ENCODE measurements around the gene PTDSS2.

PTDSS2 gene

DNA sequence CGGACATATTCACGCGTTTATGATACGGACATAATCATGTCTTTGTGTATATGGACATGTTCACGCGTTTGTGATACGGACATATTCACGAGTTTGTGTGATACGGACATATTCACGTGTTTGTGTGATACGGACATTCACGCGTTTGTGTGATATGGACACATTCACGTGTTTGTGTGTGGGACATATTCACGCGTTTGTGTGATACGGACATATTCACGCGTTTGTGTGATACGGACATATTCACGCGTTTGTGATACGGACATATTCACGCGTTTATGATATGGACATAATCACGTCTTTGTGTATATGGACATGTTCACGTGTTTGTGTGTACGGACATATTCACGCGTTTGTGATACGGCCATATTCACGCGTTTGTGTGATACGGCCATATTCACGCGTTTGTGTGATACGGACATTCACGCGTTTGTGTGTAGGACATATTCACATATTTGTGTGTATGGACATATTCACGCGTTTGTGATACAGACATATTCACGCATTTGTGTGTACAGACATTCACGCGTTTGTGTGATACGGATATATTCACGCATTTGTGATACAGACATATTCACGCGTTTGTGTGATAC, 24.9 kb downstream of the PTDSS2 start:
- in situ Hi-C loops (cut with MboI; ENCODE audit: low pct_unique_long_range_greater_than_20kb, low sequenced_read_pairs, unreplicated experiment), result no loop called here
- TF ChIP-seq, protein P1, sequence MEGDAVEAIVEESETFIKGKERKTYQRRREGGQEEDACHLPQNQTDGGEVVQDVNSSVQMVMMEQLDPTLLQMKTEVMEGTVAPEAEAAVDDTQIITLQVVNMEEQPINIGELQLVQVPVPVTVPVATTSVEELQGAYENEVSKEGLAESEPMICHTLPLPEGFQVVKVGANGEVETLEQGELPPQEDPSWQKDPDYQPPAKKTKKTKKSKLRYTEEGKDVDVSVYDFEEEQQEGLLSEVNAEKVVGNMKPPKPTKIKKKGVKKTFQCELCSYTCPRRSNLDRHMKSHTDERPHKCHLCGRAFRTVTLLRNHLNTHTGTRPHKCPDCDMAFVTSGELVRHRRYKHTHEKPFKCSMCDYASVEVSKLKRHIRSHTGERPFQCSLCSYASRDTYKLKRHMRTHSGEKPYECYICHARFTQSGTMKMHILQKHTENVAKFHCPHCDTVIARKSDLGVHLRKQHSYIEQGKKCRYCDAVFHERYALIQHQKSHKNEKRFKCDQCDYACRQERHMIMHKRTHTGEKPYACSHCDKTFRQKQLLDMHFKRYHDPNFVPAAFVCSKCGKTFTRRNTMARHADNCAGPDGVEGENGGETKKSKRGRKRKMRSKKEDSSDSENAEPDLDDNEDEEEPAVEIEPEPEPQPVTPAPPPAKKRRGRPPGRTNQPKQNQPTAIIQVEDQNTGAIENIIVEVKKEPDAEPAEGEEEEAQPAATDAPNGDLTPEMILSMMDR (IDR thresholded peaks at IDR 0.05; ENCODE audit: extremely low read depth, insufficient read depth, missing control alignments), result no peak
- DNase-seq (ENCODE audit: low spot score), result no peak

DNA sequence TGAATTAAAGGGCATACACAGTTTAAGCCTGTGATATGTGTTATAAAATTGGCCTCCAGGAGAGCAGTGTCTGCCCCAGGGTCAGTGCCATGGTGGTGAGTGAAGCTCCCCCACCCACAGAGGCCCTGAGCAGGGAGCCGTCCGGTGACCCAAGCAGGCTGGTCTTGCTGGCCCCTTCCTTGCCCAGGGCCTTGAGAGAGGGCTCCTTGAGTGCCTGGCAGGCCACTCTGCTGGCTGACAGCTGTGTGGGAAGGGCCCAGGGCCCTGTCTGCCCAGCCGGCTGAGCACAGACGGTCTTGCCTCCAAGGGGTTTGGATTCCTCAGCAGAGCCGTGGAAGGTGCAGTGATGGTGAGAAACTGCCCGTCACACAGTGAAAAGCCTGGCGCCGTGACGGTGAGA, 25.9 kb downstream of the PTDSS2 start:
- DNase-seq (ENCODE audit: low spot score), result no peak
- in situ Hi-C loops (cut with MboI; ENCODE audit: low pct_unique_long_range_greater_than_20kb, low sequenced_read_pairs, unreplicated experiment), result no loop called here
- TF ChIP-seq, protein P1 (IDR thresholded peaks at IDR 0.05; ENCODE audit: extremely low read depth, insufficient read depth, missing control alignments), result no peak

DNA sequence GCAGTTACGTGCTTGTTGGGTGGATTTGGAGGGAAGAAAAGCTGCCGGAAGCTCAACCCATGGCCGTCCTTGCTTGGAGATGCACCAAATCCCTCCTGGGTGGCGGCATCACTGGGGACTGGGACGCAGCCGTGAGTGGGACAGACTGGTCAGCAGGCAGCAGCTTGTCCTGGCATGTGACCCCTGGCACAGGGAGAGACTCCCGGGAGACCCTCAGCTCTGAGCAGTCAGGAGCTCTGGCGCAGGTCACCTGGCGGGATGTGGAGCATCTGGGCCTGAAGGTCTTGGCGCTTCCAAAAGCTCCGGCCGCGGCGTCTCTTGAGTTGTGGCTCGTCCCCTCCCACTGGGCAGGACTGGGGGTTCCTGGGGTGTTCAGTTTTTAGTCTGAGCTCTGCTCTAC, 26.3 kb downstream of the PTDSS2 start:
- TF ChIP-seq, protein P1 (IDR thresholded peaks at IDR 0.05; ENCODE audit: extremely low read depth, insufficient read depth, missing control alignments), result no peak
- in situ Hi-C loops (cut with MboI; ENCODE audit: low pct_unique_long_range_greater_than_20kb, low sequenced_read_pairs, unreplicated experiment), result no loop called here
- no peak for DNase-seq (ENCODE audit: low spot score)

DNA sequence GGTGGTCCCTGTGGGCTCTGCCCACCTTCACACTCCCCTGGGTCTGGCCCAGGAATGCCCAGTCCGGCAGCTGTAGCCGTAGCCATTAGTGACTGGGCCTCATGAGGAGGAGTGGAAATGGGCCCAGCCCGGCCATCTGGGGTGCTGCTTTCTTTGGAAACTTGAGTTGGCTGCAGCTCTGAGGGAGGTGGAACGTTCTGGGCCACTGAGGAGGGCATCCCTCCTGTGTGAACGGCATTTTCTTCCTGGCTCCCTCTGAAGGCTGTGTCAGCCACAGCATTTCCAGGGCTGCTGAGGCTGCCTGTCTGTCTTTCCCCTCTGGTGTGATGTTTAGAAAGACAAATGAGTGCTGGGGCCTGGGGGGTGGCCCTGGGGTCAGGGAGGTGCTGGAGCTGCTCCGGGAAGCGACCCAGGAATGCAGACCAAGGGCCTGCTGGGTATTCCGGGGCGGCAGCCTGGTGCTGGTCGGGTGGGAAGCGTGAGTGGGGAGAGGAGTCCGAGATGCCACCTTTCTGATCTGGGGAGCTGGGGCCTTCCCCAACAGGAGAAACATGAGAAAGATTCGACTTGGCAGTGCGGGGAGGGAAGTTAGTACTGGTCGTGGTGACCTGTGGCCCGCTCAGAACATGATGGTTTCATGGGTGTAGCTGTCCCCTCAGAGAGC, 27.1 kb downstream of the PTDSS2 start:
- TF ChIP-seq, protein P1 (IDR thresholded peaks at IDR 0.05; ENCODE audit: extremely low read depth, insufficient read depth, missing control alignments), result no peak
- in situ Hi-C loops (cut with MboI; ENCODE audit: low pct_unique_long_range_greater_than_20kb, low sequenced_read_pairs, unreplicated experiment), result no loop called here
- no peak for DNase-seq (ENCODE audit: low spot score)

DNA sequence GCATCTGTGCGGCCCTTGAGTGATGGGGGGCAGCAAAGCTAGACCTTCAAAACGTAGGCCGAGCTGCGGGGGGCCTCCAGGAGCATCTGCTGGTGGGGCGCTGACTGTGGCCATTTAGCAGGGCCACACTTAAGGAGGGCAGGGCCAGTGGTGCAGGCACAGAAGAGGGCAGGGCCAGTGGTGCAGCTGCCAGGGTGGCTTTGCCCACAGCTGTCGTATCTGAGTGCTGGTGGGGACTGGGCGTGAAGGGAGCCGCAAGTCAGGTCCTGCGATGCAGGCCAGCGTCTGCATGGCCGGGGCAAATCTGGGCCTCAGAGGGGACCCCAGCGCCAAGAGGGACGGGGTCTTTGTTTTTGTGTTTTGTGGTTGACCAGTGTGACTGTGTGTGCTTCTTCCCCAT, 29.2 kb downstream of the PTDSS2 start:
- DNase-seq (ENCODE audit: low spot score), result no peak
- TF ChIP-seq, protein P1 (IDR thresholded peaks at IDR 0.05; ENCODE audit: extremely low read depth, insufficient read depth, missing control alignments), result no peak
- in situ Hi-C loops (cut with MboI; ENCODE audit: low pct_unique_long_range_greater_than_20kb, low sequenced_read_pairs, unreplicated experiment), result no loop called here

DNA sequence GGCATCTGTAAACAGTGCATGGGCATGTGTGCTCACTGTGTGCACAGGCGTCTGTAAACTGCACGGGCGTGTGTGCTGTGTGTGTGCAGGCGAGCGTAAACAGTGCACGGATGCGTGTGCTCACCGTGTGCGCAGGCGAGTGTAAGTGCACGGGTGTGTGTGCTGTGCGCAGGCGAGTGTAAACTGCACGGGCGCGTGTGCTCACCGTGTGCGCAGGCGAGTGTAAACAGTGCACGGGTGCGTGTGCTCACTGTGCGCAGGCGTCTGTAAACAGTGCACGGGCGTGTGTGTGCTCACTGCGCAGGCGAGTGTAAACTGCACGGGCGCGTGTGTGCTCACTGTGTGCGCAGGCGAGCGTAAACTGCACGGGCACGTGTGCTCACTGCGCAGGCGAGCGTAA, 34.5 kb downstream of the PTDSS2 start:
- DNase-seq (ENCODE audit: low spot score), result no peak
- in situ Hi-C loops (cut with MboI; ENCODE audit: low pct_unique_long_range_greater_than_20kb, low sequenced_read_pairs, unreplicated experiment), result no loop called here
- TF ChIP-seq, protein P1 (IDR thresholded peaks at IDR 0.05; ENCODE audit: extremely low read depth, insufficient read depth, missing control alignments), result no peak

Data from GM13977 (cell line).